Activated CD4-positive, CD25-positive, alpha-beta regulatory T cell treated with anti-CD3 and anti-CD28 coated beads, Interleukin-2, amount 50 U/mL, for 16 hours (primary cell): ENCODE results near the gene ARHGAP18.

ENCODE experiments used
- DNase-seq: peaks from one replicate; pipeline ENCODE4 v3.0.0-alpha.2; 2020; ENCODE audit warnings: low read depth, low spot score

ARHGAP18 gene

DNA sequence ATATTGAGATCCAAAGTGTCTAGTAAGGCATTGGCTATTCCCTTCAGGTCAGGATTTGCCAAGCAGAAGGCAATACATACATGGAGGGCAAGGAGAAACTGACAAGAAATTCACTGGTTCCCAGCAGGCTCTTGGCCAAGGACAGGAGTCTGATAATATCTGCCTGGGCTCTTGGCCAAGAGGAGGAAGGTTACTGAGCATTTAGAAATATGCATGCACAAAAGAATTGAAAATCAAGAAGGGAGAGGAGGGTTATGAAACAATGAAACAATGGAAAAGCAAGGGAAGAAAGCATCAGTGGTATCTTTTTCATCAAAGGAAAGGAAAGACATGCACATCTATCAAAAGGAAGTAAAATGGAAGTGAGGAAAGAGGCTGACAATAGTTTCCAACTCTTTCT, 42.4 kb downstream of the ARHGAP18 start:
- no peak for DNase-seq

DNA sequence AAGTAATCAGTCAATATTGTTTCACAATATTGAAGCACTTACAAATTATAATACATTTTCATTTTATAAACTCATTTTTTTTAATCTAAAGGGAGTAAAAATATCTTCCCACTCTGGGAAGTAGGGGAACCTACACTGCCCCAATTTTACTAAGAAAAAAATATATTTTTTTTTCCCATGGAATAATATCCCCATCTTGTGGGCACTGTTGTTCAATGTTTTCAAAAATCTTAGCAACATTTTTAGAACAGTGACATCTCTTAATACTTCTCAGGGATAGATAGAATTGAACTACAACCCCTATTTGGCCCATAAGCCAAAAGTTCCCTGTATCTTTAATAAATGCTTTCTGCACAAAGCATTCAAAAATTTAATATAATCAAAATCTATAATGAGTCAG, 42.9 kb downstream of the ARHGAP18 start:
- DNase-seq = no peak

DNA sequence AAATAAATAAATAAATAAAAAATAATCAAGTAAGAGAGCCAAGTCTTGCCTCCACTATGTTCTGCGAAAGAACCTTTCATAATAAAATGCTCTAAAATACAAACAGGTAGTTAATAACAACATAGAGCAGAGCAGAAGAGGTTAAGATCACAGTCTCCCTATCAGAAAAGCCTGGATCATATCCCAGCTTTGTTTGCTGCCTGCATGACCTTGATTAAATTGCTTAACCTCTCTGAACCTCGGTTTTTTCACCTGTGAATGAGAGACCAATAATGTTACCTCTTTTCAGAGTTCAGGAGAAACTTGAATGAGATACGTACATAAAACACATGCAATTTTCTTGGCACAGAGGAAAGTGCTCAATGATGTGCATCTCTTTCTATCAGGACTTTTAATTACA, 44.4 kb downstream of the ARHGAP18 start:
- DNase-seq = no peak

DNA sequence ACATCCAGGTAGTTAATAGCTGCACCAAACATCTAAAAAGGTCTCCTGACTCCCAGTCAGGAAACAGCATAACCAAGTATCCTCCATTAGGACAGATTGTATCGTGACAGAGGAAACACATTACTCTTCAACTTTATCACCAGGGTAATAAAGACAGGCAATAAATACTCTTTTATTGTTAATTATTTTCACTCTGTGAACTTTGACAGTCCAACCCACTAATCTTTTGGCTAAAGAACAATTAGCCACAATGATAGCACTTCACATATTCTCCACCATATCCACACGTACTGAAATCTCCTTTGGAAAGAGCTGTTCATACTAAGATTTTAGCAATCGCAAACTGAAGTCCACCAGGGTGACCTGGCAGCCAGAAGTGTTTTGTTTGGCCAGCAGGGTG, 46.4 kb downstream of the ARHGAP18 start:
- no peak for DNase-seq

DNA sequence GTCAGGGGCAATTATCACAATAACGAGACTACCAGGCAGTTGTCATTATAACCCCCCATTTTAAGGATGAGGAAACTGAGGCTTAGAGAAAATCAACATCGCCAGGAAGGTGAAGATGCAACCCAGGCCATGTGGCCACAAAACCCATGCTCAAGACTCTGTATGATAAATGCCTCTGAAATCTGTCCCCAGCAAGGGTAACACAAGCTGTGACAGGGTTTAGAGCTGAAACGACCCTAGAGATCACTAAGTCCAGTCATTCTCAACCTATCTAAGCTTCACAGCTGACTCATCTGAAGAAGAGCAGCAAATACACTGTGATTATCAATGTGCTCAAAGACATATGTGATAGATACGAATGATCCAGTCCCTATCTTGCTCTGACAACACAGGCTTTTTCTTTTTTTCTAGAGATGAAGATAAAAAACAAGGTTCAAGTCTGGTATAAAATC, 47.0 kb downstream of the ARHGAP18 start:
- no peak for DNase-seq

DNA sequence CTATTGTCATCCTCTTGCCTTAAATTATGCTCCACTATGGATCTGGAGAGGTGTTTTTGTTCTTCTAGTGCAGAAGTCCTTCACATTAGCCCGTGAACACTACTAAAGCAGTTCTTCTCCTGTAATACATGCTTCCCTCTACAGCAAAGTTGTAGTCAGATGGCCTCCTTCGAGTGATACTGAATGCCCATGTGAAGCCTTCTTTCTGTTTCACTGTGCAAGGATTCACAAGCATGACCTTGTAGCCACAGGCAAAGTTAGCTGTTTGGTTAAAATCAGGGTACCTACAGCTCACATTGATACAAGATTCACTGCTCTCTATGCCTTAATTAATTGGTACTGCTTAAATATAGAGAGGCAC, 47.6 kb downstream of the ARHGAP18 start:
- no peak for DNase-seq

DNA sequence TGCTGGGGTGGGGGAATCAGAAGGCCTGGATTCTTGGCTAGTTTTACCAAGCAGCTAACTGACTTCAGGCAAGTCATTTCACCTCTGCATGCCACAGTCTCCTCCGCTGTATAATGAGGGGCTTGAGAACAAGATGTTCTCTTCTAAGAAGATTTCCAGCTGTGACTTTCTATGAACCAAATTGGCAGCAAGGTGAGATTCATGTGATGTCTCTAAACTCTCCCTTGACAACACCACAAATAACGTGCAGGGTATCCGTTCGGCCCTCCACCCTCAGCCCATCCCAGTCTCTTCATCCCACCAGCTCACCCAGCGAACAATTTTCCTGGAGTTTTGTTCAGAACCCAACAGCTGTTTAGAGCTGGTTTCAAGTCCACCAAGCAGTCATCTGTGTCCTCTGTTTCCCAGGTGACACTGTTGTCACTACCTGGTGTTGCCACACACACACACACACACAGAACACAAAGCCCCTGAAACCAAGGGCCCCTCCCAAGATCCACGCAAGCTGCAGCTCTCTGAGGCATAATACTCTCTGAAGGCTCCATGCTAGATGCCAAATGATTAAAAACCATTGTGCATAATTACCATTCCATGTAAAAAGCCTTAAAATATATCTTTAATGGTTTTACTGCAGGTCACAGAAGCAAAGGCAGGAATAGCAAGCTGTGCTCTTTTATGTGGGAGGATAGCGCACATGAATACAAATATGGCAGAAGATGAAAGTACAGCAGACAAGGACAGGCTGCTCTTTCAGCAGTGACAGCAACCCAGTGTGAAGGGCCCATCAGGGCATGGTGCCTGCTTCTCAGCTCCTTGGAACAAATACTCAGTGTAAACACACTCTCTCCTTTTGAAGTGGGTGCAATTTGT, 48.2 kb downstream of the ARHGAP18 start:
- no peak for DNase-seq

DNA sequence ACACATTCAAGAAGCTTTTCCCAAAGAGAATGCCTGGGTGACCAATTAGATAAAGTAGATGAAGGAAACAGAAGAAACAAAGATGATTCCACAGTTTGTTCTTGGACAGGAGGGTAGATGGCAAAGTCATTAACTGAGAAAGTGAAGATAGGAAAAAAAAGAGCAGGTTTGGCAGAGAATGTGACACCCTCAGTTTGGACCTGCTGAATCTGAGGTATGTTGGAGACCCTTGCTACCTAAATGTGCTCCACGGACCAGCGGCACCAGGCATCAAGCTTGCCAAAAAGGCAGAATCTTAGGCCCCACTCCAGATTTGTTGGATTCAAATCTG, 49.7 kb downstream of the ARHGAP18 start:
- DNase-seq = no peak

DNA sequence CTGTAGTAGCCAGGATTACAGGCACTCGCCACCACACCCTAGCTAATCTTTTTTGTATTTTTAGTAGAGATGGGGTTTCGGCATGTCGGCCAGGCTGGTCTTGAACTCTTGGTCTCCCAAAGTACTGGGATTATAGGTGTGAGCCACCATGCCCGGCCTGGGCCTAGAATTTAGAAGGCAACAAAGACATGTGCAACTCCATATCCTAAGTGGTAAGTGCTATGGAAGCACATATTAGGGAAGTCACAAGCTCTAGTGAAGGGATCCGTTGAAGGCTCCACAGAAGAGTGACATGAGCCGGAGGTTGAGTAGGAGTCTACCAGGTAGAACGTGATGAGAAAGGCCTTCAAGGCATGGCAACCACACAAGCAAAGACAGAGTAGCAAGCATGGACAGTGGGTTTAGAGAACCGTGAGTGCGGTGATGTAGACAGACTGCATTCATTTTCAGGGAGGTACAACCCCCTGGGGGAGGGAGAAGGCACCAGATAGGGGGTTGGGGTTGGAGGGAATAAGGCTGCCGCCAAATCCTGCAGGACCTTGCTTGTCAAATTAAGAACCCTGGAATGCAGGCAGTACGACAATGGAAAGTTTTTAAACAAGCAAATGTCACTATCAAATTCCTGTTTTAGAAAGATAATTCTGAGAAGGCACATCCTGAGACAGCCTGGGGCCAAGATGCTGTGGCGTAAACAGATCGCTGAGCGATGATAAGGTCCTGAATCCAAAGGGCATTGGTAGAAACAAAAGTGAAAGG, 50.2 kb downstream of the ARHGAP18 start:
- no peak for DNase-seq

DNA sequence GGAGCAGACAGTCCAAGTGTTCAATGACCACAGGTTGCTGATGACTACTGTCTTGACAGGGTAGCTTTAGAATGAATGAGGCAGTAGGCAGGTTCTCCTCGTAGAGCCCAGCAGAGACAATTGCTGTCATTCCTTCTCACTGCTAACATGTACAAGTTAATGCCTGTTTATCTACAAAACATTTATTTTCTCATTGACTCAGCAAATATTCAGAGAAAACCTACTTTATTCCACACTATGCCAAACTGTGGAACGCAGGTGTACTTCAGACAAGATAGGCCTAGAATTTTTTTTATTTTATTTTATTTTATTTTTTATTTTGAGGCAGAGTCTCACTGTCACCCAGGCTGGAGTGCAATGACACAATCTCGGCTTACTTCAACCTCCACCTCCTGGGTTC, 50.8 kb downstream of the ARHGAP18 start:
- DNase-seq = no peak

DNA sequence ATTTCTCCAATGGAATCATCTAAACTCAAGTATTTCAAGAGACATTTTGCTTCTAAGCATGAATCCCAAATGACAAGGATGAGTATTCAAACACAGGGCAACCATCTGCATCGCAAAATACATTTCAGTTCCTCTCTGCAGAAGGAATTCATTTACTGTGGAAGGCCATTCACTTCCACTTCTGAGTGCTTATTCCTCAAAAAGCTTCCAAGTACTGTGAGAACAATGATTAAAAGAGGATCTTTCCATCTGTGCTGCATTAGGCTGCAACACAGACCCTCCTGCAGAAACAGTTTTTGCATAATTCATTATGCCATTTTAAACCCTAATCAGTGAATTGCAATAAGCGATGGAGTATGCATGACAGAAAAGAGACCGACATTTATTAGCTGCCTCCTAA, 52.5 kb downstream of the ARHGAP18 start:
- no peak for DNase-seq

DNA sequence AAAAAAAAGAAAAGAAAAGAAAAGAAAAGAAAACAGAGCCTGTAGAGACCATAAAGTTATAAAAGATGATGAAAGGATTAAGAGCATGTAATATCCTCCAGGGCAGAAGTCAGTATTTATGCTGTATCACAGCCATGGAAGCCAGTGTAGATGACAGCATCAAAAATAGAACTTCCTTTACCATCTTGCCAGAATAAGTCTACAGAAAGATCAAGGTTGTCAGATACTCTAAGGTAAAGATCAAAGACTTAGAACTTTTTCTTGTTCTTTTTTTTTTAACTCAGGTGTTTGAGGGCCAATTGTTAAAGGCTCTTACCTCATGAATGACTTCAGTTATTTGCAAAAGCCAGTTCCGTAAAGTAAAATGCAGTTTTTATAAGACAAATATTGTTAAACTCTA, 54.6 kb downstream of the ARHGAP18 start:
- DNase-seq = no peak

DNA sequence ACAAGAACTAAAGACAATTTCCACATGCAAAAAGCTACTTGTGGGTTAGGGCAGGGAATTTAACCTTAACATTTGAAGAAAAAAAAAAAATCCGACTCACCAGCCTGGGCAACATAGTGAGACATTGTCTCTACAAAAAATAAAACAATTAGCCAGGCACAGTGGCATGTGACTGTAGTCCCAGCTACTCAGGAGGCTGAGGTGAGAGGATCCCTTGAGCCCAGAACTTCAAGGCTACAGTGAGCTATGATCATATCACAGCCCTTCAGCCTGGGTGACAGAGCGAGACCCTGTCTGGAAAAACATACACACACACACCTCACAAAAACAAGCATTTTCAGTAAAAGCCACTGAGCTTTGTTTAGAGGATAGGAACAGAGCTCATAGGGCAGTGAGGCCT, 56.2 kb downstream of the ARHGAP18 start:
- no peak for DNase-seq

DNA sequence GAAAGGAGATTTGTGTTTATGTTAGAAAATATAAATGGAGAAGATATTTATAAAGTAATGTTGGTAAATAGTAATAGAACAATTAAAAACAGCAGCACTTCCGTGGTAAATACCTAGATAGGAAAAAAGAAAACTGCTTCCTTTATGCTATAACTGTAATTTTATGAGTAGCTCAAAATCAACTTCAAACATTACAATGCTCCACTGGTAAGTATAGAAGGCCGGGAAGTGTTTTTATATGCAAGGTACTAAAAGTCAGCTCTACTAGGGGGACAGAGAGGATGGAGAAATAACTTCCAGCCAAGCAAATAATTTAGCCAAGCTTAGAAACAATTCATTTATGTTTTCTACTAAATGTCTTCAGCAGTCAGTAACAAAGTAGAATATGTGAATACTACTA, 56.7 kb downstream of the ARHGAP18 start:
- DNase-seq = no peak

DNA sequence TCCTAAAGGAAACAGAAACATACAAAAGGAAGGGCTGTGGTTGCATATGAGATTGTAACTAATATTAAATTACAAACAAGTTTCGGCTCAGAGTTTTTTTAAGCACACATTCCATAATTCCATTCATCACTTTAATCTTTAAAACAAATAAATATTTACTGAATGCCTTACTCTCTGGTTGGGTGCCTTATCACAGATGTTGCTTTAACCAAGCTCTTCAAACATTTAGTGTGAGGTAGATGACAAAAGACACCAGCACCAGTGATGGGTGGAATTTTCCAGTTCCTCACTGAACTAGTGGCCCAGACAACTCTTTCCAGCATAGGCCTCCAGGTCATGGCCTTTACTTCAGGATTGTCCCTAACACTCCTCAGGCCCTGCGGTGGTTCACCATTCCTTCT, 58.7 kb downstream of the ARHGAP18 start:
- no peak for DNase-seq

DNA sequence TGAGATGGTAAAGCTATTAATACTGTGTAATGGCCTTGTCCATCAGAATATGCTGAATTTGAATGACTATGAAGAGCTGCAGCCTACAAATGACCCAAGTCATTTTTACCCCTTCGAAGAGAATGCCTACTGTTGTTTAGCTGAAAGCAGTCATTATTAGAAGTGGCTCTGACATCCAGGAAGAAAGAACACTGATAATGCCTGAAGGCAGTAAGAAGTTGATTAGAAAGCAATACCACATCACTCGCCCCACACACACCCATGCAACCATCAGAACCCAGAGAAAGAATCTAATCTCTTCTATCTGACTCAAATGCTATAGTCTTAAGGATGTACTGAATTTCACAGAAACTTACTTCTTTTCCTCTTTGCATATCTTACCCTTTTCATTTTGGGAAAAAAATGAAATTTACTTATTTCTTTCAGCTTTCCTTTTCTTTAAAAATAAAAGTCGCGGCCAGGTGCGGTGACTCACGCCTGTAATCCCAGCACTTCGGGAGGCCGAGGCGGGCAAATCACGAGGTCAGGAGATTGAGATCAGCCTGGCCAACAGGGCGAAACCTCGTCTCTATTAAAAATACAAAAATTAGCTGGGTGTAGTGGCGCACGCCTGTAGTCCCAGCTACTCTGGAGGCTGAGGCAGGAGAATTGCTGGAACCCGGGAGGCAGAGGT, 61.0 kb downstream of the ARHGAP18 start:
- DNase-seq = no peak

DNA sequence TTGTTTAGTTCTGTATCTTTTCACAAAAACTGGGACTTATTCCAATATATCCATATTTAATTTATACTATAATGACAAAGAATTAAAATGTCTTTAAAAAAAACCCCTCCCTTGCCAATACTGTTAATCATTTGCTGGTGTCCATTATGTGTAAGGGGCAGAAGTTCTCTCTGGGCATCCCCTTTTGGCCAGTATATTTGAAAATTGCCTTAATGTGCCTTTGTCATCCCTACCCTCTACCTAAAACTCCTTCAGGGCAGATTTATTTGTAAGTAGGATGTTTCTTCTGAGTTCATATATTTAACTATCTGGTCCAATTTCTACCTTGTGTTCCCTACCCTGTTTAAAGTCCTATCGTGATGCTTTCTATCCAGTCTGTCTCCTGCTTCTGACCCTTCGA, 62.9 kb downstream of the ARHGAP18 start:
- DNase-seq = no peak

DNA sequence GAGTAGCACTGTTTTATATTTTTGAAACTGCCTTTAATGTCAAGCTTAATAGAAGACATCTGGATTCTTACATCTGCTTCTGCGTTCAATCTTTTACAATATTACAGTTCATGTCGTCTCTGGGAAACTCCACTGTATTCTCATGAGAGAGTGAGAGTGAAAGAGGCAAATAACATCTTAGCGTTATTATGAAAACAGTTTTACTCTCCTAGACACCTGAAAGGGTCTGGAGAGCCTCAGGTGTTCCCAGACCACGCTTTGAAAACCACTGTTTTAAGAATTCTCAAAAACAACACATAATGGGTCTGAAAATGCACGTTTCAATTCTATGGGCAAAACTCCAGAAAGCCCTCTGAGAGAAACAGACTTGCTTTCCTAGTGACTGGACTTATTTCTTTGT, 63.3 kb downstream of the ARHGAP18 start:
- no peak for DNase-seq

DNA sequence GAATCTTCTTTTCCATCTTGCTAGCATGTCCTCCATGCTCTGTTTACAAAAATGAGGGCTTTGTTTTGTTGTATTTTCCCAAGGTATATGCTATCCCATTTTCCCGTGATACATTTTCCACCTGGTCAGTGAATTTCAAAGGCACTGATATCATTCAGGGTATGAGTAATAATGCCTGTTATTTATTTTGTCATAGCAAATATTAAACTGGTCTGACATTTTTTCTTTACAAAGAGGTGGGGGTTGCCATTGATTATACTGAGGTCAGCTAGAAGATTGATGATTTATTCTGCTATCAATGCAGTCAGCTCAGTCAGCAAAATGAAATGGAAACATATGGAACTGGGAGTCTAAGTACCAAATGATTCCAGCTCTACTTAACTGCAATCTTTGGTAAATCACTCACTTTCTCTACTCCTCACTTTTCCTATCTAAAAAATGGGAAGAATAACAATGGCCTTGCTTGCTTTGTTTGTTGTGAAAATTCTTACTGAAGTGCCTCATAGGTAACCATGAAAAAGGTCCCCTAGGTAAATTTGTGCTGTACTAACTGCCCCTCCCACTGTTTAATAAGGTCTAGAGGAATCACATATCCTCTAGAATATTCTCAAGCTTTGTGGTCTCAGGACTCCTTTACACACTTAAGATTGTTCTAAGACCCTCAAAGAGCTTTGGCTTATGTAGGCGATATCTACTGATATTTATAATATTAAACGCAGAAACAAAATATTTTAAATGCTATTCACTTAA, 64.0 kb downstream of the ARHGAP18 start:
- DNase-seq = no peak

DNA sequence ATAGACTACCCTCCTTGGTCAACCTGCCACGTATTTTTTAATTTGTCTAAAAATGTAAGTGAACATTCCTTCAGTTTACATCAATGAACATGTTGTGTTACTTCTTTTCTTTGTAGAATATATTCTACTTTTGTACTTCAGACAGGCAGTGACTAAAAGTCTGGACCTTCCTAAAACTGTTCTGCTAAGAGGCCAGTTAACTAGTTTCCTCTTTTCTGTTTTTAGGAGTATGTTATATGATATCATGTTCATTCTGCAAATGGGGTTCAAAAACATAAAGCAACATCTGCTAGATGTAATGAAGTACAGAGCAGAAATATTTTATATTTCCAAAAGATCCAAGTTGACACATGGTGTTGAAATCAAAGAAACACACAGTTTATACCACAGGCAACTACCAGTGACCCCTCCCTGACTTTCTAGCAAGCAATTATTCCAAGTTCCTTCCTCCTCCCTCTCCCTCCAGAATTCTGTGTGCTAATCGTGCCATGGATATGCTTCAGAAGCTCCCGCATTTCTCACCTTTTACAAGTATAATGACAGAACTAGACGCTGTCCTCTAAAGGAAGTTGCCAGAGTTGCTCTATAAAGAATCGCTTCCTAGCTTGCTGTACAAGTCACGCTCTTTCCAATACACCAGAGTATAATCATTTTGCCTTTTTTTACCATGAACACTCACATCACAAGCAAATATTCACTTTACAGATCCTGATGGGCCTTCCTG, 64.7 kb downstream of the ARHGAP18 start:
- no peak for DNase-seq

DNA sequence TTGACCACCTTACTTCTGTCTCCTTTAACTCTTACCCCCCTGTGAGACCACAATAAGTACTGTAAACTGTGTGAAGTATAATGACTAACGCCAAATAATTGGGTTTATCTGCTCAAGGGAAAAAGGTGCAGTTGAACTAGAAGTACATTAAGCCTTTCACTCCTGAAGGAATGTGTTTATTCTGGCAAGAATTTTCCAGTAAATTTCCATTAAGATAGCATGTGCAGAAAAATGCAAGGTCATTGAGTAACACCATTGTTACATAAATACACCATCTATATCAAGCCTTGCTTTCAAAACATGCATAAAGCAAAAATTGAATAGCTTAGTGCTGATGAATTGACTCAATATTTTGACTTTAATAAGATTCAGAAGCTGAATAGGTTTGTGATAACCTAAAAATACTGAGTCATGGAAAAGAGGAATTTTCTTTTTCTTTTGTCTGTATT, 65.4 kb downstream of the ARHGAP18 start:
- no peak for DNase-seq
